Psoas muscle (tissue), 8 donors: Measurements from ENCODE around the gene ASCC2. TPM values are rescaled to one million over a fixed set of nuclear protein-coding genes. Genes with fewer than 3 reads are reported as not detected.
"Not testable (repeated sequence)": the region's sequence is repeated elsewhere in the genome, so short reads cannot be mapped to it uniquely, and the experiment has no call there.

Experiments
- ATAC-seq, 4 donors: fragments of 200-7000 bp; cut with Tn5 transposase; one replicate each; pipeline ENCODE4 v1.9.1; 2020; ENCODE audit warnings: moderate library complexity in 3 of 4, mild to moderate bottlenecking in 2 of 4
- DNase-seq, 2 donors: peaks; one replicate each; pipeline ENCODE4 v3.0.0-alpha.2; 2020
- H3K27ac ChIP-seq: fragments of 200-600 bp; one replicate; pipeline ENCODE4 v1.8.0; 2022
- H3K27me3 ChIP-seq, 3 donors: fragments of 200-600 bp in 1 of 3; one replicate each; pipeline versions ENCODE4 v1.6.1 to v1.8.0; 2013 to 2022; ENCODE audit warnings: low read length in 2 of 3, mild to moderate bottlenecking in 2 of 3, moderate library complexity in 1 of 3; ENCODE audit not compliant: insufficient read depth in 3 of 3
- H3K36me3 ChIP-seq, 2 donors: fragments of 200-600 bp in 1 of 2; one replicate each; pipeline versions ENCODE4 v1.6.1 to v1.8.0; 2013 to 2022; ENCODE audit warnings: low read depth in 1 of 2, mild to moderate bottlenecking in 1 of 2, moderate library complexity in 1 of 2; ENCODE audit not compliant: insufficient read depth in 1 of 2
- H3K4me1 ChIP-seq: fragments of 200-600 bp; one replicate; pipeline ENCODE4 v1.8.0; 2022
- H3K4me3 ChIP-seq: fragments of 200-600 bp; one replicate; pipeline ENCODE4 v1.8.0; 2022; ENCODE audit warnings: mild to moderate bottlenecking
- H3K9me3 ChIP-seq: fragments of 200-600 bp; one replicate; pipeline ENCODE4 v1.8.0; 2022
- CTCF ChIP-seq: fragments of 200-600 bp; IDR thresholded peaks from one replicate; pipeline ENCODE4 v1.8.0; 2022; ENCODE audit warnings: antibody characterized with exemption
- WGBS, 3 donors: extraction: QIAGEN DNeasy Blood & Tissue Kit; methylation state at CpG; one replicate each; pipeline versions ENCODE4 v1.1.6 to v1.1.7; 2013; 5-methylcytosine and 5-hydroxymethylcytosine counted together
- intact Hi-C, 2 donors: fragments of 100-400 bp; cut with DNase I; formaldehyde crosslinking; loops; one replicate each; pipeline versions ENCODE4 v1.11.0 to v1.14.2; 2022
- polyA plus RNA-seq, 3 donors: library from polyadenylated mRNA; stranded (reverse); fragments of 200-250 nt; gene quantifications; one replicate each; pipeline ENCODE4 v1.2.3, GENCODE V29; 2013
- total RNA-seq, 4 donors: library from RNA; stranded (reverse); fragmentation: NEBNext Ultra II Directional in 2 of 4; extraction: Animal tissue kit (Norgen Biotek cat#: 25700) in 2 of 4; gene quantifications; one replicate each; pipeline versions ENCODE4 v1.2.1 to v1.2.4, GENCODE V29; 2021 to 2023
- donor health status: healthy with polysubstance abuse.
- donor health status: DM: no; HTN: no; CAD: no; lungs with moderate emphysema.
- donor health status: Bipolar disorder and iron deficiency.
- donor health status: healthy.
- donor health status: DM: yes; HTN: yes; CAD: no.
- donor health status: DM: no; HTN: no; CAD: no.
- donor health status: DM: no; HTN: no; CAD: no.
- donor health status: DM: yes; HTN: yes; CAD: no.

Gene ASCC2
- total and polyA plus RNA-seq, 7 donors: 45.7 to 58.6 (median 47.1) TPM

- no peak overlapping the region for H3K4me3 ChIP-seq
- ATAC-seq: no peak
- peaks cover 16% of the 10 kb centered on the region for H3K4me1 ChIP-seq
- TF ChIP-seq CTCF: no peak
- intact Hi-C loops: no loop called here
- H3K27me3 ChIP-seq: no peaks in the 10 kb centered on the region
- H3K9me3 ChIP-seq: no peaks in the 10 kb centered on the region
- no peaks in the 10 kb centered on the region for H3K36me3 ChIP-seq
- no peak for DNase-seq
- WGBS, 3 donors: 82 to 86% (median 84%) methylated on average over 2 of the region's 2 CpGs
- peak overlapping the region; percentile 63 for H3K27ac ChIP-seq
These were observed 22.1 kb upstream of the ASCC2 start for GRCh38 chr22:29860006-29860766.

- 70 to 77% (median 77%) methylated on average over 8 to 9 of the region's 9 CpGs for WGBS, 3 donors
- not testable (repeated sequence) for H3K4me3 ChIP-seq, H3K27ac ChIP-seq, H3K27me3 ChIP-seq, DNase-seq, H3K9me3 ChIP-seq, ATAC-seq, H3K36me3 ChIP-seq
- intact Hi-C loops: loop anchor here in 1 of 2 donors (5.0 kb wide), 1 partner anchor 148 kb away; no protein-coding TSS in a partner anchor
- peaks cover 18% of the 10 kb centered on the region for H3K4me1 ChIP-seq
These were observed 21.0 kb upstream of the ASCC2 start for GRCh38 chr22:29859030-29859429.

- no peak for TF ChIP-seq CTCF
- H3K4me3 ChIP-seq: no peak overlapping the region
- 19 to 33% (median 23%) methylated on average over 3 of the region's 3 CpGs for WGBS, 3 donors
- peak; percentile 18 to 86 (median 82) for ATAC-seq
- no peaks in the 10 kb centered on the region for H3K27me3 ChIP-seq
- no peak for DNase-seq
- H3K36me3 ChIP-seq: no peaks in the 10 kb centered on the region
- H3K27ac ChIP-seq: peak overlapping the region; percentile 86
- no peaks in the 10 kb centered on the region for H3K9me3 ChIP-seq
- peaks cover 18% of the 10 kb centered on the region for H3K4me1 ChIP-seq
- intact Hi-C loops: loop anchor here in 1 of 2 donors (5.0 kb wide), 1 partner anchor 151 kb away; no protein-coding TSS in a partner anchor
These were observed 18.4 kb upstream of the ASCC2 start for GRCh38 chr22:29856496-29856895.

- peak; percentile 49 to 82 for DNase-seq
- whole genome bisulfite sequencing, 3 donors: 16 to 26% (median 26%) methylated on average over 10 of the region's 10 CpGs
- ATAC-seq: peak; percentile 89 to 96 (median 90)
- H3K27me3 ChIP-seq: no peaks in the 10 kb centered on the region
- intact Hi-C loops: loop anchor here in 1 of 2 donors (5.0 kb wide), 1 partner anchor 152 kb away; no protein-coding TSS in a partner anchor
- peaks cover 12% of the 10 kb centered on the region for H3K4me1 ChIP-seq
- peak; percentile 27 for TF ChIP-seq CTCF
- no peaks in the 10 kb centered on the region for H3K36me3 ChIP-seq
- no peak overlapping the region for H3K4me3 ChIP-seq
- no peaks in the 10 kb centered on the region for H3K9me3 ChIP-seq
- peak overlapping the region; percentile 86 for H3K27ac ChIP-seq
These were observed 17.6 kb upstream of the ASCC2 start for GRCh38 chr22:29855611-29856181.

GRCh38 chr22:29854432-29854831, 16.4 kb upstream of the ASCC2 start:
- 73 to 82% (median 76%) methylated on average over 3 of the region's 3 CpGs for WGBS, 3 donors
- Histone ChIP-seq H3K27ac (no peak overlapping the region), H3K9me3 (no peaks in the 10 kb centered on the region), H3K4me1 (peaks cover 12% of the 10 kb centered on the region), H3K4me3 (no peak overlapping the region), H3K36me3 (no peaks in the 10 kb centered on the region), H3K27me3 (no peaks in the 10 kb centered on the region)
- intact Hi-C loops: no loop called here
- DNase-seq: no peak
- no peak for ATAC-seq
- TF ChIP-seq CTCF: no peak
